Liver (tissue), 9 donors: ENCODE results near the gene CELSR1. TPM values are rescaled to one million over a fixed set of nuclear protein-coding genes. Genes with fewer than 3 reads are reported as not detected.

Experiments used
- DNase-seq: peaks from one replicate; pipeline ENCODE4 v3.0.0-alpha.2; 2017; ENCODE audit warnings: low spot score
- H3K27ac ChIP-seq, 2 donors: one replicate each; pipeline ENCODE4 v1.7.0; 2013; ENCODE audit warnings: inconsistent platforms in 2 of 2, low read length in 2 of 2, control low read depth in 1 of 2, low read depth in 1 of 2, mild to moderate bottlenecking in 1 of 2
- H3K27me3 ChIP-seq, 4 donors: one replicate each; pipeline versions ENCODE4 v1.6.1 to v1.7.0; 2013; ENCODE audit warnings: low read length in 3 of 4, inconsistent platforms in 1 of 4, mild to moderate bottlenecking in 1 of 4, moderate library complexity in 1 of 4; ENCODE audit not compliant: control insufficient read depth in 4 of 4, insufficient read depth in 4 of 4
- H3K36me3 ChIP-seq, 4 donors: one replicate each; pipeline versions ENCODE4 v1.6.1 to v1.7.0; 2013; ENCODE audit warnings: low read length in 3 of 4, mild to moderate bottlenecking in 3 of 4, low read depth in 1 of 4, moderate library complexity in 1 of 4; ENCODE audit not compliant: control insufficient read depth in 4 of 4, insufficient read depth in 3 of 4
- H3K4me1 ChIP-seq, 4 donors: one replicate each; pipeline versions ENCODE4 v1.6.1 to v1.7.0; 2013; ENCODE audit warnings: low read length in 3 of 4, mild to moderate bottlenecking in 3 of 4, moderate library complexity in 1 of 4; ENCODE audit not compliant: control insufficient read depth in 4 of 4, insufficient read depth in 4 of 4
- H3K4me3 ChIP-seq, 3 donors: one replicate each; pipeline versions ENCODE4 v1.6.1 to v1.7.0; 2013; ENCODE audit warnings: low read length in 3 of 3, control low read depth in 1 of 3, low read depth in 1 of 3, mild to moderate bottlenecking in 1 of 3
- H3K9ac ChIP-seq, 2 donors: one replicate each; pipeline ENCODE4 v1.7.0; 2013; ENCODE audit warnings: low read length in 2 of 2, mild to moderate bottlenecking in 2 of 2, moderate library complexity in 2 of 2, control low read depth in 1 of 2, low read depth in 1 of 2
- H3K9me3 ChIP-seq, 4 donors: one replicate each; pipeline versions ENCODE4 v1.6.1 to v1.7.0; 2013; ENCODE audit warnings: low read length in 3 of 4; ENCODE audit not compliant: control insufficient read depth in 4 of 4
- ATF3 ChIP-seq: IDR thresholded peaks from 2 replicates; pipeline ENCODE4 v1.6.1; 2016; ENCODE audit warnings: antibody characterized with exemption
- CTCF ChIP-seq: fragments of 150-350 bp; IDR thresholded peaks from 2 replicates; pipeline ENCODE4 v1.5.1; 2017; ENCODE audit warnings: improper control_type of control experiment, low read depth, low read length; ENCODE audit not compliant: missing input control
- EGR1 ChIP-seq, 2 donors: IDR thresholded peaks; 2 replicates each; pipeline ENCODE4 v1.6.1; 2016 to 2018; ENCODE audit warnings: antibody characterized with exemption in 2 of 2, low read depth in 2 of 2
- FOXA1 ChIP-seq: IDR thresholded peaks from 2 replicates; pipeline ENCODE4 v1.6.1; 2016; ENCODE audit warnings: antibody characterized with exemption
- HNF4A ChIP-seq, 2 donors: conservative IDR thresholded peaks; 2 replicates each; pipeline ENCODE4 v1.6.1; 2016; ENCODE audit warnings: antibody characterized with exemption in 2 of 2, mild to moderate bottlenecking in 2 of 2
- HNF4G ChIP-seq: IDR thresholded peaks from 2 replicates; pipeline ENCODE4 v1.6.1; 2016; ENCODE audit warnings: antibody characterized with exemption
- JUND ChIP-seq, 2 donors: IDR thresholded peaks; 2 replicates each; pipeline ENCODE4 v1.6.1; 2016; ENCODE audit warnings: antibody characterized with exemption in 2 of 2
- MAX ChIP-seq: IDR thresholded peaks from 2 replicates; pipeline ENCODE4 v1.6.1; 2016; ENCODE audit warnings: antibody characterized with exemption
- RAD21 ChIP-seq, 2 donors: IDR thresholded peaks; 2 replicates each; pipeline ENCODE4 v1.6.1; 2016; ENCODE audit warnings: antibody characterized with exemption in 2 of 2, mild to moderate bottlenecking in 2 of 2
- REST ChIP-seq: IDR thresholded peaks from 2 replicates; pipeline ENCODE4 v1.6.1; 2016; ENCODE audit warnings: antibody characterized with exemption, mild to moderate bottlenecking
- RXRA ChIP-seq, 2 donors: IDR thresholded peaks; 2 replicates each; pipeline ENCODE4 v1.6.1; 2017 to 2018; ENCODE audit warnings: antibody characterized with exemption in 2 of 2, mild to moderate bottlenecking in 1 of 2
- SP1 ChIP-seq: IDR thresholded peaks from 2 replicates; pipeline ENCODE4 v1.6.1; 2018; ENCODE audit warnings: antibody characterized with exemption, mild to moderate bottlenecking
- TAF1 ChIP-seq: conservative IDR thresholded peaks from 2 replicates; pipeline ENCODE4 v1.6.1; 2016; ENCODE audit warnings: antibody characterized with exemption, mild to moderate bottlenecking
- YY1 ChIP-seq: IDR thresholded peaks from 2 replicates; pipeline ENCODE4 v1.6.1; 2016; ENCODE audit warnings: antibody characterized with exemption, mild to moderate bottlenecking
- ZBTB33 ChIP-seq: IDR thresholded peaks from 2 replicates; pipeline ENCODE4 v1.6.1; 2016; ENCODE audit warnings: antibody characterized with exemption
- WGBS: extraction: QIAGEN DNeasy Blood & Tissue Kit; methylation state at CpG from one replicate; pipeline ENCODE4 v1.1.7; 2013; 5-methylcytosine and 5-hydroxymethylcytosine counted together
- polyA plus RNA-seq, 2 donors: library from polyadenylated mRNA; stranded (reverse) in 1 of 2; unstranded in 1 of 2; fragments of 200-250 nt in 1 of 2; fragments of >200 nt in 1 of 2; fragmentation: Nextera tagmentation in 1 of 2; extraction: Ambion mirVana in 1 of 2; gene quantifications; one replicate each; pipeline versions ENCODE4 v1.2.1 to v1.2.3, GENCODE V29; 2013 to 2015
- total RNA-seq, 2 donors: library from RNA; depleted of rRNA; stranded (reverse); fragments of >200 nt; gene quantifications; one replicate each; pipeline ENCODE4 v1.2.3, GENCODE V29; 2014
- donor health status: healthy.
- donor health status: healthy.
- donor health status: healthy.
- donor health status: healthy.
- donor health status: healthy.

CELSR1 gene
- total and polyA plus RNA-seq, 4 donors: 0.37 to 1.6 (median 1.3) TPM

- peaks cover 4 to 53% (median 35%) of the 10 kb centered on the region in 4 donors for H3K36me3 ChIP-seq
- no peak overlapping the region for H3K27ac ChIP-seq
- no peaks in the 10 kb centered on the region for H3K27me3 ChIP-seq
- WGBS: 63% methylated on average over 5 of the region's 5 CpGs
- no peak overlapping the region for H3K9ac ChIP-seq
- no peak for DNase-seq
- no peak overlapping the region for H3K4me3 ChIP-seq
- H3K9me3 ChIP-seq: no peaks in the 10 kb centered on the region
- H3K4me1 ChIP-seq: peaks cover 0 to 20% (median 10%) of the 10 kb centered on the region in 4 donors
- TF ChIP-seq RAD21 (IDR thresholded peaks at IDR 0.05) (no peak), FOXA1 (no peak), HNF4G (no peak), JUND (IDR thresholded peaks at IDR 0.05) (no peak), YY1 (no peak), MAX (no peak), ATF3 (no peak)
Observed at GRCh38 chr22:46339956-46340355, 197.5 kb downstream of the CELSR1 start.

GRCh38 chr22:46338636-46339035 is 198.8 kb downstream of the CELSR1 start:
- no peak for TF ChIP-seq SP1
- no peak for TF ChIP-seq YY1
- no peak for TF ChIP-seq FOXA1
- TF ChIP-seq RAD21 (IDR thresholded peaks at IDR 0.05): no peak
- H3K27ac ChIP-seq: no peak overlapping the region
- DNase-seq: no peak
- no peaks in the 10 kb centered on the region for H3K9me3 ChIP-seq
- no peak overlapping the region for H3K4me3 ChIP-seq
- peaks cover 0 to 20% (median 10%) of the 10 kb centered on the region in 4 donors for H3K4me1 ChIP-seq
- H3K9ac ChIP-seq: no peak overlapping the region
- 86% methylated on average over 8 of the region's 8 CpGs for WGBS
- no peaks in the 10 kb centered on the region for H3K27me3 ChIP-seq
- peaks cover 4 to 41% (median 30%) of the 10 kb centered on the region in 4 donors for H3K36me3 ChIP-seq

GRCh38 chr22:46337870-46338269 is 199.6 kb downstream of the CELSR1 start:
- peaks cover 0 to 20% (median 10%) of the 10 kb centered on the region in 4 donors for H3K4me1 ChIP-seq
- H3K9me3 ChIP-seq: no peaks in the 10 kb centered on the region
- no peak overlapping the region for H3K4me3 ChIP-seq
- no peaks in the 10 kb centered on the region for H3K27me3 ChIP-seq
- peaks cover 4 to 34% (median 27%) of the 10 kb centered on the region in 4 donors for H3K36me3 ChIP-seq
- H3K27ac ChIP-seq: no peak overlapping the region
- 95% methylated on average over 9 of the region's 9 CpGs for WGBS
- no peak for TF ChIP-seq JUND (IDR thresholded peaks at IDR 0.05)
- no peak for TF ChIP-seq RXRA (IDR thresholded peaks at IDR 0.05)
- no peak for TF ChIP-seq ATF3
- TF ChIP-seq RAD21 (IDR thresholded peaks at IDR 0.05): no peak
- no peak for TF ChIP-seq ZBTB33
- TF ChIP-seq CTCF: no peak
- TF ChIP-seq HNF4A (conservative IDR thresholded peaks at IDR 0.05): no peak
- TF ChIP-seq FOXA1: no peak
- no peak for TF ChIP-seq YY1
- no peak for TF ChIP-seq SP1
- TF ChIP-seq MAX: no peak
- no peak for TF ChIP-seq REST
- no peak for TF ChIP-seq TAF1
- TF ChIP-seq HNF4G: no peak
- no peak for TF ChIP-seq EGR1 (IDR thresholded peaks at IDR 0.05; ENCODE audit: low read depth in 2 of 2)
- no peak for DNase-seq
- no peak overlapping the region for H3K9ac ChIP-seq
